Vagina (tissue), 2 donors: ENCODE results near the gene PARS2.

Experiments used
- CTCF ChIP-seq, 3 experiments: fragments of 450-650 bp in 2 of 3; fragments of 200-600 bp in 1 of 3; sonication (generic) in 1 of 3; IDR thresholded peaks; one replicate each; pipeline ENCODE4 v1.5.1; 2017 to 2019; ENCODE audit warnings: antibody characterized with exemption in 3 of 3, mild to moderate bottlenecking in 2 of 3, moderate library complexity in 2 of 3
- POLR2AphosphoS5 ChIP-seq, 2 donors: sonication (generic); formaldehyde crosslinking; IDR thresholded peaks; one replicate each; pipeline ENCODE4 v1.9.0; 2017; ENCODE audit warnings: antibody characterized with exemption in 2 of 2, mild to moderate bottlenecking in 2 of 2, low read depth in 1 of 2; ENCODE audit not compliant: insufficient read depth in 1 of 2

- TF ChIP-seq CTCF (IDR thresholded peaks at IDR 0.05) (no peak), POLR2AphosphoS5 (IDR thresholded peaks at IDR 0.05; ENCODE audit: insufficient read depth in 1 of 2, low read depth in 1 of 2) (no peak)
These were observed 31.6 kb upstream of the PARS2 start for GRCh38 chr1:54795841-54796468.
